Neural cell (in vitro differentiated cells): ENCODE data around the gene EDN1. TPM values are rescaled to one million over a fixed set of nuclear protein-coding genes. Genes with fewer than 3 reads are reported as not detected.

Experiments
- H2AFZ ChIP-seq: fragments of 200-600, 300-800 bp; sonication (generic), shearing (Covaris generic); 2 replicates; pipeline ENCODE4 v1.6.0; 2014; ENCODE audit warnings: low read depth, mild to moderate bottlenecking, antibody characterized with exemption, low read length, moderate library complexity
- H3F3A ChIP-seq: fragments of 200-600 bp; shearing (Covaris generic); 2 replicates; pipeline ENCODE4 v1.6.1; 2016; ENCODE audit warnings: mild to moderate bottlenecking, moderate library complexity, mixed read lengths, antibody characterized with exemption, low read length; ENCODE audit not compliant: insufficient read depth, poor library complexity, severe bottlenecking
- H3K27ac ChIP-seq: fragments of 200-600, 300-800 bp; sonication (generic), shearing (Covaris generic); 2 replicates; pipeline ENCODE4 v1.5.1; 2014; ENCODE audit warnings: mild to moderate bottlenecking, low read length, moderate library complexity
- H3K27me3 ChIP-seq: fragments of 300-800, 200-600 bp; sonication (generic), shearing (Covaris generic); 2 replicates; pipeline ENCODE4 v1.6.0; 2014; ENCODE audit warnings: mild to moderate bottlenecking, low read depth, low read length, moderate library complexity; ENCODE audit not compliant: insufficient read depth
- H3K36me3 ChIP-seq: fragments of 300-800, 200-600 bp; sonication (generic), shearing (Covaris generic); 2 replicates; pipeline ENCODE4 v1.5.1; 2014; ENCODE audit warnings: mild to moderate bottlenecking, antibody characterized with exemption, low read length, moderate library complexity; ENCODE audit not compliant: insufficient read depth
- H3K4me2 ChIP-seq: fragments of 300-800, 200-600 bp; sonication (generic), shearing (Covaris generic); 2 replicates; pipeline ENCODE4 v1.6.0; 2014; ENCODE audit warnings: mild to moderate bottlenecking, low read length
- H3K4me3 ChIP-seq: fragments of 300-800, 200-600 bp; sonication (generic), shearing (Covaris generic); 2 replicates; pipeline ENCODE4 v1.5.1; 2014; ENCODE audit warnings: mild to moderate bottlenecking, low read length, moderate library complexity
- H3K79me2 ChIP-seq: fragments of 200-600 bp; shearing (Covaris generic); replicated peaks from 2 replicates; pipeline ENCODE4 v1.6.0; 2014; ENCODE audit warnings: mild to moderate bottlenecking, low read length, moderate library complexity; ENCODE audit not compliant: insufficient read depth
- H3K9ac ChIP-seq: fragments of 300-800, 200-600 bp; sonication (generic), shearing (Covaris generic); 2 replicates; pipeline ENCODE4 v1.6.1; 2016; ENCODE audit warnings: mild to moderate bottlenecking, low read length, mixed read lengths
- H3K9me2 ChIP-seq: fragments of 200-600 bp; shearing (Covaris generic); 2 replicates; pipeline ENCODE4 v1.6.1; 2016; ENCODE audit warnings: mild to moderate bottlenecking, low read length, mixed read lengths; ENCODE audit not compliant: insufficient read depth
- H3K9me3 ChIP-seq: fragments of 200-600, 300-800 bp; sonication (generic), shearing (Covaris generic); 2 replicates; pipeline ENCODE4 v1.6.1; 2016; ENCODE audit warnings: mild to moderate bottlenecking, mixed run types, low read length, moderate library complexity, mixed read lengths
- H4K20me1 ChIP-seq: fragments of 200-600 bp; shearing (Covaris generic); 2 replicates; pipeline ENCODE4 v1.6.1; 2016; ENCODE audit warnings: mild to moderate bottlenecking, mixed run types; ENCODE audit not compliant: insufficient read depth
- EP300 ChIP-seq: fragments of 450-650 bp; conservative IDR thresholded peaks from 2 replicates; pipeline ENCODE4 v1.6.1; 2014; ENCODE audit warnings: antibody characterized with exemption, mild to moderate bottlenecking, moderate library complexity; ENCODE audit not compliant: poor library complexity, severe bottlenecking
- EZH2 ChIP-seq: fragments of 200-600, 300-800 bp; shearing (Covaris generic), sonication (generic); IDR thresholded peaks from 2 replicates; pipeline ENCODE4 v1.6.1; 2014; ENCODE audit warnings: antibody characterized with exemption, low read length, borderline replicate concordance, mild to moderate bottlenecking; ENCODE audit not compliant: insufficient read depth, poor library complexity, severe bottlenecking
- MXI1 ChIP-seq: fragments of 450-650 bp; conservative IDR thresholded peaks from 2 replicates; pipeline ENCODE4 v1.6.1; 2014; ENCODE audit warnings: antibody characterized with exemption, mild to moderate bottlenecking; ENCODE audit not compliant: poor library complexity, severe bottlenecking
- POLR2AphosphoS5 ChIP-seq: IDR thresholded peaks from 2 replicates; pipeline ENCODE4 v1.6.1; 2012
- RAD21 ChIP-seq: fragments of 450-650 bp; conservative IDR thresholded peaks from 2 replicates; pipeline ENCODE4 v1.6.1; 2014; ENCODE audit warnings: antibody characterized with exemption, mild to moderate bottlenecking, moderate library complexity
- REST ChIP-seq: IDR thresholded peaks from 2 replicates; pipeline ENCODE4 v1.6.1; 2012; ENCODE audit warnings: borderline replicate concordance
- SMC3 ChIP-seq: fragments of 450-650 bp; conservative IDR thresholded peaks from 2 replicates; pipeline ENCODE4 v1.6.1; 2014; ENCODE audit warnings: antibody characterized with exemption, mild to moderate bottlenecking, moderate library complexity; ENCODE audit not compliant: poor library complexity
- TAF1 ChIP-seq: IDR thresholded peaks from 2 replicates; pipeline ENCODE4 v1.6.1; 2012; ENCODE audit warnings: low read depth
- polyA plus RNA-seq: library from polyadenylated mRNA; depleted of rRNA; stranded (reverse); fragments of >200 nt; gene quantifications from 2 replicates; pipeline ENCODE4 v1.2.3, GENCODE V29; 2014
- TF ChIP-seq, protein P1 (sequence below): fragments of 450-650 bp; IDR thresholded peaks from 2 replicates; pipeline ENCODE4 v1.5.1; 2014; ENCODE audit warnings: antibody characterized with exemption, mild to moderate bottlenecking, moderate library complexity; ENCODE audit not compliant: poor library complexity, severe bottlenecking

EDN1 gene
- polyA plus RNA-seq, 1 donor from 2014 or later = 2.2 TPM

GRCh38 chr6:12286373-12287110, 3.6 kb upstream of the EDN1 start:
- Histone ChIP-seq H3K27ac (no peak overlapping the region), H3K4me2 (no peak overlapping the region), H3K9ac (no peak overlapping the region), H3K9me3 (no peaks in the 10 kb centered on the region), H2AFZ (no peak overlapping the region), H3K36me3 (no peaks in the 10 kb centered on the region), H3K27me3 (peaks cover 30% of the 10 kb centered on the region), H3F3A (no peaks in the 10 kb centered on the region), H3K79me2 (no peaks in the 10 kb centered on the region), H4K20me1 (no peaks in the 10 kb centered on the region), H3K4me3 (no peak overlapping the region), H3K9me2 (no peaks in the 10 kb centered on the region)
- TF ChIP-seq EP300 (no peak), MXI1 (no peak), RAD21 (no peak), REST (no peak), SMC3 (no peak), TAF1 (no peak), EZH2 (no peak), POLR2AphosphoS5 (no peak)
- TF ChIP-seq, protein P1, sequence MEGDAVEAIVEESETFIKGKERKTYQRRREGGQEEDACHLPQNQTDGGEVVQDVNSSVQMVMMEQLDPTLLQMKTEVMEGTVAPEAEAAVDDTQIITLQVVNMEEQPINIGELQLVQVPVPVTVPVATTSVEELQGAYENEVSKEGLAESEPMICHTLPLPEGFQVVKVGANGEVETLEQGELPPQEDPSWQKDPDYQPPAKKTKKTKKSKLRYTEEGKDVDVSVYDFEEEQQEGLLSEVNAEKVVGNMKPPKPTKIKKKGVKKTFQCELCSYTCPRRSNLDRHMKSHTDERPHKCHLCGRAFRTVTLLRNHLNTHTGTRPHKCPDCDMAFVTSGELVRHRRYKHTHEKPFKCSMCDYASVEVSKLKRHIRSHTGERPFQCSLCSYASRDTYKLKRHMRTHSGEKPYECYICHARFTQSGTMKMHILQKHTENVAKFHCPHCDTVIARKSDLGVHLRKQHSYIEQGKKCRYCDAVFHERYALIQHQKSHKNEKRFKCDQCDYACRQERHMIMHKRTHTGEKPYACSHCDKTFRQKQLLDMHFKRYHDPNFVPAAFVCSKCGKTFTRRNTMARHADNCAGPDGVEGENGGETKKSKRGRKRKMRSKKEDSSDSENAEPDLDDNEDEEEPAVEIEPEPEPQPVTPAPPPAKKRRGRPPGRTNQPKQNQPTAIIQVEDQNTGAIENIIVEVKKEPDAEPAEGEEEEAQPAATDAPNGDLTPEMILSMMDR = no peak

DNA sequence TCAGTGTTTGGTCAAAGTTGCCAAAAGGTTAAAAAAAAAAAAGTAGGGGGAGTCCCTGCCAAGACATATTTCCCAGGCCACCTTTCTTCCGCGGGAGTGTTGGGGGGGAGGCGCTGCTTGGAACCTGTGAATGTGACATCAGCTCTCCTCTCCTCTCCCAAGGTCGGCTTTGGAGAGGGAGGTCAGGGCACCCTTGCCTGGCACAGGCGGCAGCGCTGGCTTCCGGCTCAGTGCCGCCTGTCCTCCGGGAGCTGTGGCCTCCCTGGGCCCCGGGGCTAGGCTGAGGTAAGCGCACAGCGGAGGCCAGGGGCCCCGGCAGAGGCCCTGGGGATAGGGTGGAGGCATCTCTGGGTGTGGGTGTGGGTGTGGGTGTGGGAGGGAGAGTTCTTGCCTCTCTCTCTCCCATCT, 1.9 kb upstream of the EDN1 start:
- Histone ChIP-seq H3K4me2 (no peak overlapping the region), H3K9ac (no peak overlapping the region), H3K27ac (no peak overlapping the region), H3K36me3 (no peaks in the 10 kb centered on the region), H3K27me3 (peaks cover 41% of the 10 kb centered on the region), H4K20me1 (no peaks in the 10 kb centered on the region), H3K9me2 (no peaks in the 10 kb centered on the region), H2AFZ (no peak overlapping the region), H3K4me3 (no peak overlapping the region), H3K79me2 (no peaks in the 10 kb centered on the region), H3F3A (no peaks in the 10 kb centered on the region), H3K9me3 (no peaks in the 10 kb centered on the region)
- no peak for TF ChIP-seq SMC3
- TF ChIP-seq TAF1 = no peak
